GM21381 (cell line): Measurements from ENCODE around the gene C3orf33.

Source experiments
- ATAC-seq: cut with Tn5 transposase; IDR thresholded peaks from one replicate; pipeline ENCODE4 v1.9.1; 2021; ENCODE audit warnings: mild to moderate bottlenecking, moderate library complexity; ENCODE audit not compliant: unreplicated experiment

Gene C3orf33

DNA sequence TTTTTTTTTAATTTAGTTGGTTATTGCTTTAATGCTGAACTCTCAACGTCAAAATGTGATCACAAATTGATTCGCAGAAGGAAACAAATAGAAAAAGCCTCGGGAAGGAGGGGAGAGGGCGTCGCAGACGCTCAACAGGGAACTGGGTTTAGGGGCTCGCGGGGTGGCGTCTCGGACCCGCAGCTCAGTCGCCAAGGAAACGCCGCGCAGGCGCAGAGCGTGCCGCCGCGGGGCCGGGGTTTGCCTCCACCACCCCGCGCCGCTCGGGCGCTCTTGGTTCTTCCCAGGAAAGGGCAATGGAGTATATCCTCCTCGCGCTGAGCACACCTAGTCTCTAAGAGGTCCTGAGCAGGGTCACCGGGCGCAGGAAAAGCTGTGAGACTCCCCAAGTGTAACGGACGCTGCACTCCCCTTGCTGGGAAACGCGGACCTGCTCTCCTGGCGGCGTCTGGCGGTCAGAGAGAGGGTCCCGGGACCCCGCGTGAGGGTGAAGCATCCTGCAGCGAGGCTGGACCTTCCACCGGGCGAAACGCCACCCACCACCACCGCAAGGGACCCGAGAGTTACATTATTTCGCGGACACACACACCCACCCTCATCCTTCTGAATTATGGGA lies 62.0 kb downstream of the C3orf33 start:
- peak; percentile 48 for ATAC-seq

DNA sequence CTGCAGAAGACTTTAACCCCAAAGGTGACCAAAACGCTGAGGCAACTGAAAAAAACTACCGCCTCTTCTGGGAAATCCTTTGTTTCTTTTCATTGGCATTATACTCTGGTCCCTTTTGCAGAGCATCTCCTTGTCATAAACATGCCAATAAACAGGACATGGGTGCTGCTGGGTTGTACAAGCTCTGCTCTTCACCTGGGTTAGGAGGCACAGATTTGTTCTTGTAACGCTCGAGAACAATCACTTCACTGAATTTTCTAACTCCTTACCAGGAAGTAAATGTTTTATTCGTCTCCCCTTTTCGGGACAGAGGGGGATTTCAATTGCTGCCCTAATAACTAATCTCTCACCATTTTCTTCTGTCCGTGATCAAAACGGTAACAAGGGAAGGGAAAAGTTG lies 62.5 kb downstream of the C3orf33 start:
- ATAC-seq: no peak

- no peak for ATAC-seq
Measured at GRCh38 chr3:155742349-155742965, 63.6 kb downstream of the C3orf33 start.

GRCh38 chr3:155741603-155742002 lies 64.5 kb downstream of the C3orf33 start:
- no peak for ATAC-seq

DNA sequence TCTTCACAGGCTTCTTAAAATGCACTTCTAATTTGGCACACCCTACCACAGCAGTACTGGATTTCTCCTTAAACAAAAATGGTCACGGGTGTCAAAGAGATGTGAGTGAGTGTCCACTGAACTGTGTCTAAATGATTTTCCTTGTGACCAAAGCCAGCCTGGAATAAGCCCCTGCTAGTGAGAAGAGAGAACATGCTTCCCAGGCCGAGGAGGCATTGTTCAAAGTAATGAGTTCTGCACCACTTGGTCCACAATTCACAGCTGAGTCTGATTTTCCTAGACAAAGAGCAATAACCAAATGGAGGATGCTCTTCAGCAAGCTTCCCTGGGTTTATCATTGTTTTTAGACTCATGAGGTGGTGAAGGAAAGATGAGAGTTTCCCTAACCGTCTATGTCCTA lies 65.0 kb downstream of the C3orf33 start:
- ATAC-seq: no peak

- no peak for ATAC-seq
Measured at GRCh38 chr3:155739154-155739553, 66.9 kb downstream of the C3orf33 start.

GRCh38 chr3:155738580-155739076 lies 67.5 kb downstream of the C3orf33 start:
- no peak for ATAC-seq

DNA sequence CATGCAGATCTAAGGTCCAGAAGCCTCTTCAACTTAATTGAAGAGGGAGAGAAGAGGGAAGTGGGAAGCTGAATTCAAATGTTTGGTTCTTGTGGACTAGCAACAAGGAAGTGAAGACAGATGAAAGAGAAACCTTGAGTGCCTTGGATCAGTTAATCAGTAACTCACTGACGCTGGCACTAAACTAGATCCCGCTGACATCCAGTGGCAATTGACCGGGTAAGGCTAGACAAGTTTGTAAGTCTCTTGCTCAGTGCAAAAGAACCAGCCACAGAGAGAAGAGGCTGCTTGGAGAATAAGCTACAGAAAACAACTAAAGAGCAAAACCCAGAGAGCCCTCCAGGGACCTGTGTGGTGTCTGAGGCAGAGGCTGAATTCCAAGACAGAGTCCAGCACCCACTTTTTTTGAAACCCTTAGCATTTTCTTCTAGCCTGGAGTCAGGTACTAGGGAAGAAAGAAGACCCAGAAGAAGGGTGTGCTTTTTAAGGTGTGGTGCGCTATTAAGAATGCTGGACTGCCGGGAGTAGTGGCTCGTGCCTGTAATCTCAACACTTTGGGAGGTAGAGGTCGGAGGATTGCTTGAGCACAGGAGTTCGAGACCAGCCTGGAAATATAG lies 68.1 kb downstream of the C3orf33 start:
- ATAC-seq: peak; percentile 97

- ATAC-seq: no peak
Measured at GRCh38 chr3:155736381-155736780, 69.7 kb downstream of the C3orf33 start.

GRCh38 chr3:155730843-155731242 lies 75.2 kb downstream of the C3orf33 start:
- no peak for ATAC-seq

DNA sequence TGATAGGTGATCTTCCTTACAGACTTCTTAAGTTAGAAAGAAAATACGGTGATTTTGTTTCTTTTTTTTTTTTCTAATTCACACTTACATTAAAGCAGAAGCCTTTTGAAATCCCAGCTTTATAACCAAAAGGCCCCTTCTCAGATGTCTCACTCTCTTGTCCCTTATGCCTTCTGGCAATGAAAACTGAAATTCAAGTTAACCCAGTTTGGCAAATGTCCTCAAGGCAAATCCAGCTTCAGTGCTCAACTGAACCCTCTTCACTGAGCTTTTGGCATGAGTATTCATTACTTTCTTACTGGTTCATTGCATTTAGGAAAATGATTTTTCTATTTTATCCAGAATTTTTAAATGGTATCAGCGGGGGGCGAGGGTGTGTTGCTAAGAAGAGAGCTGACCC lies 78.2 kb downstream of the C3orf33 start:
- no peak for ATAC-seq

DNA sequence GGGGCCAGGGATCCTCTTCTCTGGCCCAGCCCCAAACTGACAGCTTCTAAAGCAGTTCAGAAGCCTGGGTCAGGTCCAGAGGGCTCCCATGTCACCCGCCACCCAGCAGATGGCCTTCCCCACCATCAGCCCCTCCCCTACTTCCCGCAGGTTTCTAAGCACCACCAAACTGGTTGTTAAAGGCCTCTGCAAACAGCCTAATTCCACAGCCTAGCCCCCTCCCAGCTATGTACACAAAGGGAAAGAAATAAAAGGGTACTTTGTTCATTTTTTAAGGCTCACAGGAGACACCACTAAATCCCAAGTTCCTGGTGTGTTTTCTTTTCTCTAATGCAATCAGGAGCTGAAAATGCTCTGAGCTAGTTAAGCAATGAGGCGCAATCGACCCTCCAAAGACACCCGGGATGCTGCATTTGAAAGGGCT lies 91.8 kb downstream of the C3orf33 start:
- no peak for ATAC-seq
